ENCODE data around the gene VWA1.
"Not testable (repeated sequence)": the region's sequence is repeated elsewhere in the genome, so short reads cannot be mapped to it uniquely, and the experiment has no call there.

VWA1 gene

GRCh38 chr1:1455366-1455884 is 19.9 kb downstream of the VWA1 start:
- ChIA-PET POLR2A (no interaction called here), CTCF (no interaction called here)
- no peak overlapping the region for H3K4me3 ChIP-seq (ENCODE audit: low read depth, low read length)
- DNase-seq (ENCODE audit: low read depth, low spot score): no peak
- no peak for TF ChIP-seq CTCF (IDR thresholded peaks at IDR 0.05; ENCODE audit: insufficient read depth, low read length, missing control alignments)

GRCh38 chr1:1455934-1456333 is 20.4 kb downstream of the VWA1 start:
- H3K4me3 ChIP-seq (ENCODE audit: low read depth, low read length); CTCF ChIA-PET; POLR2A ChIA-PET; DNase-seq (ENCODE audit: low read depth, low spot score): not testable (repeated sequence)

GRCh38 chr1:1456683-1457255 is 21.3 kb downstream of the VWA1 start:
- H3K4me3 ChIP-seq (ENCODE audit: low read depth, low read length); DNase-seq (ENCODE audit: low read depth, low spot score); POLR2A ChIA-PET; CTCF ChIA-PET: not testable (repeated sequence)

- H3K4me3 ChIP-seq (ENCODE audit: low read depth, low read length); POLR2A ChIA-PET; DNase-seq (ENCODE audit: low read depth, low spot score): not testable (repeated sequence)
- CTCF ChIA-PET: interaction anchor here (0.6 kb wide), 1 partner anchor 40 kb away, joined by 3 read pairs; no protein-coding TSS in a partner anchor
Observed at GRCh38 chr1:1459156-1459555, 23.7 kb downstream of the VWA1 start.

- CTCF ChIA-PET: not testable (repeated sequence)
Observed at GRCh38 chr1:1459711-1460110, 24.2 kb downstream of the VWA1 start.

GRCh38 chr1:1460540-1461130 is 25.1 kb downstream of the VWA1 start:
- no peak for DNase-seq (ENCODE audit: low read depth, low spot score)
- CTCF ChIA-PET: no interaction called here
- POLR2A ChIA-PET: no interaction called here
- TF ChIP-seq CTCF (IDR thresholded peaks at IDR 0.05; ENCODE audit: insufficient read depth, low read length, missing control alignments): no peak
- H3K4me3 ChIP-seq (ENCODE audit: low read depth, low read length): no peak overlapping the region

More at GRCh38 chr1:1459711-1460110, 24.2 kb downstream of the VWA1 start:
- DNase-seq (ENCODE audit: low read depth, low spot score); H3K4me3 ChIP-seq (ENCODE audit: low read depth, low read length); POLR2A ChIA-PET: not testable (repeated sequence)

- POLR2A ChIA-PET: no interaction called here
- TF ChIP-seq CTCF (IDR thresholded peaks at IDR 0.05; ENCODE audit: insufficient read depth, low read length, missing control alignments): no peak
- DNase-seq (ENCODE audit: low read depth, low spot score): no peak
- H3K4me3 ChIP-seq (ENCODE audit: low read depth, low read length): no peak overlapping the region
- CTCF ChIA-PET: interaction anchor here (1.0 to 1.3 kb wide), 2 partner anchors 20 to 21 kb away, joined by 3 to 7 read pairs; no protein-coding TSS in a partner anchor
Observed at GRCh38 chr1:1461721-1462317, 26.3 kb downstream of the VWA1 start.

GRCh38 chr1:1462318-1462966 is 27.0 kb downstream of the VWA1 start:
- POLR2A ChIA-PET: no interaction called here
- no peak for DNase-seq (ENCODE audit: low read depth, low spot score)
- TF ChIP-seq CTCF (IDR thresholded peaks at IDR 0.05; ENCODE audit: insufficient read depth, low read length, missing control alignments): no peak
- CTCF ChIA-PET: interaction anchor here (1.0 to 1.3 kb wide), 3 partner anchors 21 to 91 kb away, joined by 3 to 7 read pairs (median 3); no protein-coding TSS in a partner anchor
- H3K4me3 ChIP-seq (ENCODE audit: low read depth, low read length): no peak overlapping the region

Data from AG04449 (cell line).